Fibroblast of peridontal ligament (primary cell): ENCODE data around the gene SDHB.
A peak's percentile ranks its signal among the peaks of the same experiment; 100 is the strongest.

Source experiments
- DNase-seq: peaks from one replicate; pipeline ENCODE4 v3.0.0-alpha.2; 2010; ENCODE audit errors: extremely low read depth

Gene SDHB

DNA sequence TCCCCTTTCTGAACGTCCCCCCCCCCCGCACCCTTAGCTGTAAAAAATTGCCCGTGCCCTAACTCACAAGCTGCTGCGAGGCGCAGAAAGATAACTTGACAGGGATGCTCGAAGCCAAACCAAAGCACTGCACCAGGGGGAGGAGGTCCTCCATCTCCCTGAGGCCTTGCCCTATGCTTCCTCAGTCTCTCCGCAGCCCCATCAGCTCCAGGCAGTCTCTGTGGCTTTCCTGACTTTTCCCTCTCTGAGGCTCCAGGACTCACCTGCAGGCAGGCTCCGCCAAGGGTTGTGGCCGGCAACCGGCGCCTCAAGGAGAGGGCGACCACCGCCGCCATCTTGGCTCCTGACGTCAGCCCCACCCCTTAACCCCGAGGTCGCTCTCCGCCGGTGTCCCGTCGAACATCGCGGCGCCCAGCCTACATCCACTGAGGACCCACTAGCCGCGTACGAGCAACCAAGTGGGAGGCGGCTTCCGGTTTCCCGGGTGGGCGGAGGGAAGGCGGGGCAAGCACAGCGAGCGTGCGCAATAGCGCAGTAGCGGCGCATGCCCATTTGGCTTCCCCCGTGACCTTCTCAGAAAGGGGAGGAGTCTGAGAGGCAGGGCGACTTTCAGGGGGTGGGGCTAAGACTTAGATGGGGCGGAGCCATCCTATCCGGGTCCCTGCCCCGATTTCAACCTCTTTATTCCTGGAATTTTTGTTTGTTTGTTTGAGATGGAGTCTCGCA, at the start of gene SDHB:
Gene SDHB (minus strand): TSS at position 348 of the 726 bp plus-strand sequence. CDS start 13 bp downstream, at position 335.
- peak; percentile 98 for DNase-seq

DNA sequence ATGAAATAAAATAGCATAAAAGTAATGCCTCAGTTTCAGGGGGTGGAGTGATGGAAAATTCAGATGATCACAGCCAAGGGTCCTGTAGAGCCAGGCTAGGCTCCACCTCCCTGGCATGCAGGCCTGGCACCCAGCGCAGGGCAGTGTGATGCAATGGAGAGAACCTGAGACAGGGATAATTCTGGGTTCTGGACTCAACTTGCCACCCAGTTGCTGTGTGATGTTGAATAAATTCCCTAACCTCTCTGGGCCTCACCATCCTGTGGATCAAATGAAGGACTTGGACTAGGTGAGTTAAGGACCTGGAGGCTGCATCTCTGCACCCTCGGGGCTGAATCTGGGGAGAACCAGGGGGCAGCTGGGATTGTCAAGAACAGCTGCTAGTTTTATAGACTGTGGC, 48.4 kb upstream of the SDHB start:
- no peak for DNase-seq

DNA sequence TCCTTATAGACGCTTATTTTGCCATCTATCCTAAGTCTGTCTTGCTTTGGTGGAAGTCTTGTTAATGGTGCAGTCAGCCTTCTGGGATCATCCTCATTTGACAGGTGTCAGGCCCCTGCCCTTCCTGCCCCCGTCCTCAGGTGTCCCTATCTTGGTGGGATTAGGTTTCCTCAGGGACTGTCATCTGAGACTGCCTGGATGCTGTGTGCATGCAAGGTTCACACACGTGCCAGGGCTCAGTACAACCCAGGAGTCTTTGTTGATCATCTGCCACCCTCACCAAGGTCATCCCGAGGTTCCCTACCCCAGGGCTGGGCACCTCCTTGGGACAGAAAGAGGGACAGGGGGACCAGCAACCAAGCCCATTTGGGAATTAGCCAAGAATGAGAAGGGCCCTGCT, 47.4 kb upstream of the SDHB start:
- DNase-seq, result no peak

DNA sequence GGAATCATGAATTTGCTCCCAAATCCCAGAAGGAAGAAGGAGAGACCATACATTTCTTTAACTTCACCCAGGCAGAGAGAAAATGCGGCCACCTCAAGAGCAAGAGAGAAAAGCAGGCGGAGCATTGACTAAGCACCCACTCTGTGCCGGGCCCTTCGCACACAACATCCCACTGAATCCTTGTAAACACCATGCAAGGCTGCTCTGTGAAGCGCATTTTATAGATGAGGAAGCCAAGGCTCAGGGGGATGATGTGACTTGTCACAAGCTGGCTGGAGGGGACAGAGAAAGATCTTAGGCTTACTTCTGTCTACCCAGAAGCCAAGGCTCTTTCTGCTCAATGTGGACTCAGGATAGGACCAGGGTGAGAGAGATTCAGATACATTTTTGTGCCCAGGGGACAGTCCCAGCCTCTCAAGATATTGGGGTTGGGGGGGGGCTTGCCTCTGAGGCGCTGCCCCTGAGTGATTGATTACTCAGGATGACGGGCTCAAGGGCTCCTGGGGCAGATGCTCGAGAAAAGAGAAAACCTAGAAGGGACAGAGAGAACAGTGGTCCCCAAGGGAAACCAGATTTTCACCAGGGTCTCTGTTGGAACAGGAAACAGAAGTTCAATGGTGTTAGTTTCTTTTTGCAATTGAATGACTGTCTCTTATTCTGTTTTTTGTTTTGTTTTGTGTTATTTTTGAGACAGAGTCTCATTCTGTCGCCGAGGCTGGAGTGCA, 45.9 kb upstream of the SDHB start:
- no peak for DNase-seq

DNA sequence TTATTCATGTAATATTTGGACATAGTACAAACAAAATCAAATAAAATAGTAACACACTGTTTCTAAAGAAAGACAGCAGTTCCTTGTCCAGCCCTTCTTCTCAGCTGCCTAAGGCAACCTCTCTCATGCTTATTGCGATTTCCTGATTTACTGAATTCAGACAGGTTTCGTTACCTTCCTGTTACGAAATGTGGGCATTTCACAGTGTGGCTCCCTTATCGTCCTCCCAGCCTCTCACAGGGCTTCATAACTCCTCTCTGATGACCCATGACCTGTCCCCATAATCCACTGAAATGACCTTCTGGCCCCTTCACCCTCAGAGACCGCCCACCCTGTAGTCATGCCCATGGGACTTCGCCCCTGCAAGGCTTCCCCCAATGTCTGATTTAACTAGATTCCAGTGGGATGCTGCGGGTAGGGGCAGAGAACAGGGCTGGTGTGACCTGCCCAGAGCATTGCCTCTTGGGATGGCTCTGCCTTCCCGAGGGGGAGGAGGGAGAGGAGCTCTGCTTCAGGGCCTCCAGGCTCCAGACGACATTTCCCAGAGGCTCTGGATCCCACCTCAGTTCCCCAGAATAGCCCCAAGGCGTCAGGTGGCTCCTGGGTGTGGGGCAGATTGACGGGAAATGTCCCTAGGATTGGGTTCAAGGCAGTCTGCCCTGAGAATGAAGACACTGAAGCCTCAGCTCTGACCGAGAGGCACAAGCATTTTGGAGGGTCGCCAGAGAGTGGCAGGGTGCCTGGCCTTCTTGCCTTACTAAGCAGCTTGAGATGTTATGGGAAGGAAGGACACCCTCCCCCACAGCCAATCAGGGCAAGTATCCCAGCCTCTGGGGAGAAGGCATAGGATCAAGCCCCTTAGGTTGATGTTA, 44.9 kb upstream of the SDHB start:
- peak; percentile 12 for DNase-seq

DNA sequence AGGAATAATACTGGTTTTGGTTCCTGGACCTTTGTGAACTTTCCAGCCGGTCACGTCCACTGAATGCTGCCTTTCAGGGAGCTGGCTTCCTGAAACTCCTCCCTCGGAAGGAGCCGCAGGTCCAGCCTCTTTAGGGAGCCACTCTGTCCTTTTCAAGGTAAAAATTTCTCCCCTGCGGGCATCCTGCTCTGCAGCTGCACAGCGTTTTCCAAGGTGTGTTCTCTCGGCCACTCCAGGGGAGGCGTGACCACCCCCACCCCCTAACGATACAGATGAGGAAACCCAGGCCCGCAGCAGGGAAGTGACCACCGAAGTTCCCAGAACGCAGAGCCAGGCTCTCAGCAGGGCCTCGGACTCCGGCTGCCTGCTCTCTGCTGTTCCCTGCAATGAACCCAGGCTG, 44.0 kb upstream of the SDHB start:
- DNase-seq, result no peak

DNA sequence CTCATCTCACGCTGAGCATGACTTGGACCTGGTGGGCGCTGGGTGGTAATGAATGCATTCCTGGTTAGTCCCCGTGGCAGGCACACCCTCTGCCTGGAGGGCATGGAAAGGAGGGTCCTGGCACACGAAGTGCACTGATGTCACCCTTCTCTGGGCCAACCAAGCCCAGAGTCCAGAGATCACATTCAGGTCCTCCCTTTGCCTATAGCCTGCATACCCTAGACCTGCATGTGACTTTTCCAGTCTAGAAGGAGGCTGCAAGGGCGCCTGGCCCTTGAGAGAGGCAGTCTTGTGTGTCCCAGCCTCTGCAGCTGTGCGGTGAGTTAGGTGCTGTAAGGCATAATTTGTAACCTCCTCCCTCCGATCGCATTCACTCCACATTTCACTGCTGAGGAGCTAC, 43.3 kb upstream of the SDHB start:
- no peak for DNase-seq

DNA sequence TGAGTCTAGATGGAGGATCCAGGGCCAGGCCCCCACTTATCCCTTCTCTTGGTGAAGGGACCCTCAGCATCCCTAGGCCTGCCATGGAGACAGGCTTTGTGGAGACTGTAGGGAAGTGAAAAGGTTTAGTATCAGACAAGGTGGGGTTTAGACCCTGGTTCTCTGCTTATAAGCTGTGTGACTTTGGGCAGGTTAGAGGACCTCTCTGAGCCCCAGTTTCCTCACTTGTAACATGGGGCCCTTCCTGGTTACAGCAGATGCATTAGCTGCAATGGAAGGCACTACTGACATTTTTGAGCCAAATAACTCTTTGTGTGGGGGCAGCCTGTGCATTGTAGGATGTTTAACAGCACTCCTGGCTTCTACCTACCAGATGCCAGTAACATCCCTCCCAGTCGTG, 42.8 kb upstream of the SDHB start:
- DNase-seq, result no peak

DNA sequence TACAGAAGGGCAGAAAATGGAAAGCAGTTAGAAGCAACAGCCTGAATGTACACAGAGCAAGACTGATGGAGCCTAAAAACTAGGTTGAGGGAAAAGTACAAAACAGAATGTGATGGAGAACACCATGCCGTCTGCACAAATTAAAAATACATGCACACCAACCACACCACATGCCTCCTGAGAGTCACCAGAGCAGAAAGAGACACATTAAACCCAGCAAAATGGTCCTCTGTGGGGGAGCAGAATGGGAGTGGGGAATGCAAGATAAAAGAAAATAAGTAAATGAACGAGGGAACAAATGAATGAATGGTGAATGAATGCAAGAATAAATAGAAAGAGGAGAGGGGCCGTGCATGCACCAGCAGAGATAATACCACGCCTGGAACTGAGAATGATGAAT, 41.3 kb upstream of the SDHB start:
- DNase-seq, result no peak

DNA sequence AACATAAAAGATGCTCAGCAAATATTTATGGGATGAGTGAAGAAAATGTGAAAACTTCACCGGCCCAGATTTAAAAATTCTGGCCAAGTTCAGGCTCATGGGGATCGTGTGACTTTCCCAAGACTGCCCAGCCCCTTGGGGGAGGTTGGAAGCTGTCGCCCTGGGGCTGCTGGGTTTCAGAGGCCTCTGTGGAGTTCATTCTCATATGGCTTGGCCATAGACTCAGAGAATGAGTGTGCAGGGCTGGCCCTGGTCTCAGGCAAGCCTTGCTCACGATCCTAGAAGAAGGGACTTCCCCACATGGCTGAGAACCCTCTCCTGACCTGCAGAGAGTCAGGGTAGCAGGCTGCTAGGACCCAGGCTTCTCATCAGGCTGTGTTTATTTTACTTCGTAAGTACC, 40.8 kb upstream of the SDHB start:
- no peak for DNase-seq

DNA sequence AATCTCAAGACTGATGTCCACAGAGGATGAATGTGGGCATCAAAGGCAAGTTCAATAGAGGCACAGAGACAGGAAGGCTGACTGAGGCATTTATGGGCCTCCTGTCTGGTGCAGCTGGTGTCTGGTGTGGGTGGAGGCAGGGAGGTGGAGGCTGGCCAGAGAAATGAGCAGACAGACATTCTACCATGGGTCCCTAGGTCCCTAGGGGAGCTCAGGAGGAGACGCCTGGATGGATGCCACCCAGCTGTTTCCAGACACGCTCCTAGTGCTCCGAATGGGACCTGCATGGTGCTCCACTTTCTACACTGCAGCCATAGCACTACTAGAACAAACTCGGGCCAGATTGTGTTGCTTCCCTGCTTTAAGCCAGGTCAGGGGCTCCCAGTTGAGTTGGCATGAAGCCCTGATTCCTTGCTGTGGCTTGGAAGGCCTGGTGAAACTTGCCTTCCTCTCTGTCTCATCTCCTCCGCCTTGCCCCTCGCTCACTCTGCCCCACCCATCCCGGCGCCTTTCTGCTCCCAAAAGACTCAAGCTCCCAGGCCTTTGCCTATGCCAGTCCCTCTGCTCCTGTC, 40.1 kb upstream of the SDHB start:
- no peak for DNase-seq

DNA sequence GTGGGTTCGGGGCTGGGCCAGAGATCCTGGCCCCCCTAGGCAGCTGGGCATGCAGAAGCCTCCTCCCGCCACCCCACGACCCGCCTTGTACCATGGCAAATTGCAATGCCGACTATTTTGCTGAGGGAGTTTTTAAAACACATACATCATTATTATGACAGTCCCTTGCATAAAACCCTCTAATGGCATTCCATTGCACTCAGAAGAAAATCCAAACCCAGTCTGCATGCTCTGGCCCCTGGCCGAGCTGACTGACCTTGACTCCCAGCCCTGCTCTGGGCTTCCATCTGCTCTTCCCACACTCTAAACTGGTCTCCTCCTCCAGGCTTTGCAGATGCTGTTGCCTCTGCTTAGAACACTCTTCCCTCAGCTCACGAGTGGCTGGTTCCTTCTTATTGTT, 37.4 kb upstream of the SDHB start:
- DNase-seq, result no peak

DNA sequence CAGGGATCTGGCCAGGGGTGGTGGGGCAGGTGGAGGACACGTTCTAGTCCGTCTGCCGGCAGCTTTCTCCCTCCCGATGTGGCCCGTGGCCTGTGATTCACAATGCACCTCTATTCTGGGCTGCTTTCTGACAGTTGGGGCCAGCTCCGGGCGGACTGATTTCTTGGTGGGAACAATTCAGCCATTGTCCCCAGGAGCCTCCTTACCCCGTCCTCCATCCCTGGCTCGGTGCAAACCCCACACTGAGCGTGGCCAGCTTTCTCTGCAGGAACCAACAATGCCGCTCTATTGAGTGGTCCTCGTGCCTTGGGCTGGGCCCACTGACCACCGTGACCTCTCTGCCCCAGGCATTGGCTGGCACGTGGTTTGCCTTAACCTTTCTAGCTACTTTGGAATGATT, 35.7 kb upstream of the SDHB start:
- no peak for DNase-seq

DNA sequence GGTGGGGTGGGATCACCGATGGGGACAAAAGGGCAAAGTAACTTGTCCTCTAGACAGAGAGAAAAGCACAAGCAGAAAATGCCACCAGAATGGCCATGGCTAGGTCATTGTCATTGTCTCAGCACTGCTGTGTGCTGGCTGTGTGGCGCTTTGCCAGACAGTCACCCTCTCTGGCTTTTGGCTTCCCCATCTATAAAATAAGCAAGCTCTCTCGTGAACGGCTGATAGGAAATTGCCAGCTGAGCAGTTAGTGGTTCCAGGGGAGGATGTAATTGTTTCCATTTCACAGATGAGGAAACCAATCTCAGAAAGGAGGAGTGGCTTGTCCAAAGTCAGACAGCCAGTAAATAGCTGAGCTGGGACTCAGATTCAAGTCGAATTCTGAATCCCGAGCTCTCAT, 32.9 kb upstream of the SDHB start:
- DNase-seq, result no peak

DNA sequence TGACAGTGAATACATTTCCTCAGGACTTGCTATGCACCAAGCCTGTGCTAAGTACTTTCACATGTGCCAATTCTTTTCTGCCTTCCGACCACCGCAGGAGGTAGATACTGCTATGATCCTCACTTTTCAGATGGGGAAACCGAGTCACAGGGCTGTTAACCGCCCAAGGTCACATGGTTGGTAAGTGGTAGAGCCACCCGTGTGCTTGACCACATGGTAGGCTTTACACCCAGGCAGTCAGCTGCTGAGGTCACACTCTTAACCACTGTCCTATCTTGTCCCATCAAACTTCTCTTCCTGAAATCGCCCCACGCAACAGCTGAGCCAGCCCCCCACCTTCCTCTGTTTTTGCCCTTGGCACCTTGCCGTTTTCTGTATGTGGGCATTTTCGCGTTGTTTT, 31.0 kb upstream of the SDHB start:
- DNase-seq, result no peak

DNA sequence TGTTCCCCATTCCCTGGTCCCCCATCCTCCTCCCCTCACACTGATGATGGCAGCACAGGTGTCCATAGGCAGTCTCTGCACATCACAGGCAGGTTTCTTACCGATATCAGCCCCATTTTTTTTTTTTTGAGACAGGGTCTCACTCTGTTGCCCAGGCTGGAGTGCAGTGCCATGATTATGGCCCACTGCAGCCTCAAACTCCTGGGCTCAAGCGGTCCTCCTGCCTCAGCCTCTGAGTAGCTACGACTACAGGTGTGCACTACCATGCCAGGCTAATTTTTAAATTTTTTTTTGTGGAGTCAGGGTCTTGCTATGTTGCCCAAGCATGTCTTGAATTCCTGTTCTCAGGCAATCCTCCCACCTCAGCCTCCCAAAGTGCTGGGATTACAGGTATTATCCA, 28.9 kb upstream of the SDHB start:
- no peak for DNase-seq

DNA sequence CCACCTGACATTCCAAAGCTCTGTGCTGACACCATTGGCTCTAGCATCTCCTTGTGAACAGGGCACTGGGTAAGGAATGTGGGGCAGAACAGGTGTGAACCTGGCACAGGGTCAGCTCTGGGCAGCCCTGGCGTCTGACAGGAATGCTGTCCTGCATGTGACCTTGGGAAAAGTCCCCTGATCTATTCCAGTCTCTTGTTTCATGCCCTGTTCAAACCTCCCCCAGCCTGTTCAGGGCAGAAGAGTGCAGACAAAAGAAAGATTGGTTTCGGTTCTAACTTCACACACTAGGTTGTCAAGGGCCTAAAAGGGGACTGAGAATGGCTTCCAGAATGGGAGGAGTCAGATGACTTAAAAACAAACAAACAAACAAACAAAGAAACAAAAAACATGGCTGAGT, 27.6 kb upstream of the SDHB start:
- DNase-seq, result no peak

DNA sequence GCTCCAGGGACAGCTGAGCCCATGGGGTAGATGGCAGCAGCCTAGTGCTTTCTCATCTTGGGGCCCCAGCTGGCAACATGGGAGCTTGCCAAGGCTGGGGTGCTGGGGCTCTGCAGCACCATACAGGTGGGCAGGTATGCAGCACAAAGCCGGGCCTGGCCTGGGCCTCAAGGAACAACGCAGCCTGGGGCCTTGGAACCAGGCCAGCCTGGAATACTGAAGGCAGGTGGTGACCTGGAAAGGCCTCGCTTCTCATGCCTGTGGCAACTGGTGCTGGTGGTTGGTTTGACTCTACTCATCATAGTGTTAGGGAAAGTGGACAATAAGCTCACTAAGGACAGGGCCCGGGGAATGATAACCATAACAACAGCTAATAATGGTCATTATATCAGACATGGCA, 27.0 kb upstream of the SDHB start:
- no peak for DNase-seq

DNA sequence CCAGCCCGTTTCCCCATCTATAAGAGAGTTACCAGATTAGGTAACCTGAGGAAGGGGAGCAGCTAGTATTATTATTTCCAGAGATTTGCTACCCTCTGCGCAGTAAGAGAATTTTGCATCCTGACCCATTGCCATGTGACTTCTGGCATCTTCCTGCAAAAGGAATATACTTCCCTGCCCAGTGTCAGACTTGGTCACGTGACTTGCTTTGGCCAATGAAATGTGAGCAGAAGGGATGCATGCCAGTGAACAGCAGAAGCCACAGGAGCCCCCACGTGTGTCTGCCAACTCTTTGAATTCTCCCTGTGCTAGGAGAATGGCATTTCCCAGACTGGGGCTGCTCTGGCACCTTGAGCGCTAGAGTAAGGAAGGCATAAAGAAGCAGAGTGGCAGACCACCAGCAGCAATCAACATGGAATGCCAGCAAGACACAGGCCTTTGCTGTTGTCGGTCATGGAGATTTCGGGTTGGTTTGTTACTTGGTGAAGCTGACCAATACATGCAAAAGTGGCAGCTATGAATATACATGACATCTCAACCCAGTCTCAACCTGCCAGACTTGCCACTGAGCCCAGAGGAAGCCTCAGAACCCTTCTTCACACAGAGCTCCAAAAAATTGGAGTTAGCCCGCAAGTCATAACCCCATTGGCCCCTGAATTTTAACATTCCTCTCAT, 26.4 kb upstream of the SDHB start:
- DNase-seq, result no peak

DNA sequence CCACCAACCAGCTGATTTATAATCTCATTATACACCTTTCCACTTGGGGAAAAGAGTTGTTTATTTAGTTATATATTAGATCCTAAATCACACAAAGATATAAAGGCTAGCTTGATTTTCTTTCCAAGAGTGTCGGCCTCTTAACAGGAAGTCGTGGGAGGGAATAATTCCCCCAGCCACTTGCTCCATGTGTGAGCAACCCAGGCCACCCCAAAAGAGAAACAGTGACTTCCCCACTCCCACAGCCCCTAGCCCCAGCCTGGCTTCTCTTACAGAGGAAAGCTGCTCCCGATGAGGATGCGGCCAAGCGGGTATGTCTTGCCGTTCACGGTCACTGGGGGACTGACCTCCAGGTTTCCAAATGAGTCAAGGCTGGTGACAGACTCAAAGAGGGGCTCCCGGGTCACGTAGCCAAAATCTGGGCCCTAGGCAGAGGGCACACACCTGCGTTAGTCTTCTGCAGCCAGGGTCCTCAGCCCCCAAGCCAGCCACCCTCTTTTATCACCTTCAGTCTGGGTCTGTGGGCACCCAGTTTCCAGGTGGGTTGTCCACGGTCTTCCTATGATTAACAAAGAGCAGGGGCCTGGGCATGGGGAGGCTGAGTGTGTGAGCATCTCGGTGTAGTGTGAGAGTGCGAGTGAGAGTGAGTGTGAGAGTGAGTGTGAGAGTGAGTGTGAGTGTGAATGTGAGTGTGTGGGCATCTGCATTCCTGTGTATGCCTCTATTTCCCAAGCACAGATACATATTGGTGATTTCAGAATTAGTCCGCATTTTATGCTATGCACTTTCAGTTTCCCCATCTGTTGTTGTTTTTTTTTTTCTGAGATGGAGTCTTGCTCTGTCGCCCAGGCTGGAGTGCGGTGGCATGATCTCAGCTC, 25.4 kb upstream of the SDHB start:
- DNase-seq, result no peak
